ENCODE data around the gene ALPK3.

DNA sequence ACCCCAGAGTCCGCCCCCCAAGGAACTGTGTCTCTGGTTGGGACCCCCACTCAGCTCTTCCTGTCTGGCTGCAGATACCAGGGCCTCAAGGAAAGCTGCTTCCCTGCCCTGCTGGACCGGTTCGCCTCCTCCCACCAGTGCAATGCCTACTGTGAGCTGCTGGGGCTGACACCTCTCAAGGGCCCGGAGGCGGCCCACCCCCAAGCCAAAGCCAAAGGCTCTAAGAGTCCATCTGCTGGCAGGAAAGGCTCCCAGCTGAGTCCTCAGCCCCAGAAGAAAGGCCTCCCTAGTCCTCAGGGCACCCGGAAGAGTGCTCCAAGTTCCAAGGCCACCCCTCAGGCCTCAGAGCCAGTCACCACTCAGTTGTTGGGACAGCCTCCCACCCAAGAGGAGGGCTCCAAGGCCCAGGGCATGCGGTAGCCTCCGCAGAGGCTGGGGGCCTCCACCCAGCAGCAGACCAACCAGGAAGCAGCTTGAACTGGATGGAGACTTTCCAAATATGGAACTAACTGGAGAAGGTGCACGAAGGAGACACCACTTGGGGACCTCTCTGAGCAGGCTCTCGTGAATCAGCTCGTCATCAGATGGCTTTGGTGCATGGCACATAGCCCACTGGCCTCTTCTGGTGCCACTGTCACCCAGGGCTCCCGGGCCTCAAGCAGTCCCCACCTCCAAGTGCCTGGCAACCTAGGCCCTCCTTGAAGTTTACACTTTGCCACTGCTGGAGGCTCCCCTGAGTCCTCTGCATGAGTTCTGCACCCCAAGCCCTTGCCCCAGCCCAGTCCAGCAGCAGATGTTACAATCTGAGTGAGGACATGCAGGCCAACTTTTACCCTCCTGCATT lies 51.1 kb downstream of the ALPK3 start:
- TF ChIP-seq EZH2 (IDR thresholded peaks at IDR 0.05) = no peak
- no peak for TF ChIP-seq POLR2AphosphoS5 (IDR thresholded peaks at IDR 0.05; ENCODE audit: borderline replicate concordance, low read depth, low read length)
- no peak for TF ChIP-seq FOXP2 (optimal IDR thresholded peaks at IDR 0.05; ENCODE audit: control extremely low read depth, extremely low read length, insufficient read depth)
